Measurements from ENCODE around the gene BBOF1.

Gene BBOF1

DNA sequence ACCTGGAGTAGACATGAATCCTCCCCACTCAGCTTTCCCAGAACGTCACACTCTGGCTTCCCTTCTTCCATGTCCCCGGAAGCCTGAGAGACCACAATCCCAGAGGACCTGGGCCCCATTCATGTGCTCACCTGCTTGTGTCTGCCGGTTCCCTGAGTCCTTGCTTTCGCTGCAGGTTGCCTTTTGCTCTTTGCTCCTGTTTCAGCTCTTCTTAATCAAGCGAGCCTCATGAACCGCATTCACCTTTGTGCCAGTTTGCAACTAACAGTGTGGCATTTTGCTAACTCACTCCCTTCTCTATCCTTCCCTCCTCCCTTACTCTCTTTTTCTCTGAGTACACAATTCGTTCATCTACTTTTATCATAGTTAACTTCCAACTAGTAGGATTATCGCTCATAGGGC is 23.2 kb upstream of the BBOF1 start:
- Histone ChIP-seq H2BK120ac (ENCODE audit: low read depth, low read length) (no peak overlapping the region), H3K9ac (ENCODE audit: low read length) (no peak overlapping the region), H3K23ac (ENCODE audit: low read length in 2 of 2) (no peak overlapping the region), H3K79me1 (replicated peaks; ENCODE audit: low read length, poor library complexity, severe bottlenecking) (peaks cover 4% of the 10 kb centered on the region), H4K8ac (ENCODE audit: low read length) (peak overlapping the region; percentile 12), H2AK5ac (ENCODE audit: low read length, severe bottlenecking) (peak overlapping the region; percentile 94), H3K18ac (ENCODE audit: low read depth in 1 of 2, low read length in 2 of 2) (no peak overlapping the region), H3K4me1 (ENCODE audit: control insufficient read depth, insufficient read depth, low read depth, low read length) (peaks cover 9% of the 10 kb centered on the region), H2BK12ac (ENCODE audit: low read length in 2 of 2) (no peak overlapping the region), H4K91ac (ENCODE audit: low read length) (no peak overlapping the region), H3K4ac (ENCODE audit: low read depth in 1 of 2, low read length in 2 of 2) (no peak overlapping the region), H2BK5ac (ENCODE audit: low read depth, low read length, poor library complexity, severe bottlenecking) (no peak overlapping the region), H3K4me3 (ENCODE audit: insufficient read depth in 1 of 2, low read depth in 1 of 2, low read length in 2 of 2) (no peak overlapping the region), H3K36me3 (ENCODE audit: control insufficient read depth in 1 of 2, insufficient read depth in 2 of 2, low read depth in 1 of 2, low read length in 2 of 2) (peaks cover 6 to 22% of the 10 kb centered on the region in 2 experiments), H3K14ac (ENCODE audit: low read length in 2 of 2) (no peak overlapping the region), H2AFZ (ENCODE audit: low read depth, low read length) (no peak overlapping the region), H3K4me2 (ENCODE audit: low read length, poor library complexity, severe bottlenecking) (no peak overlapping the region), H3K27me3 (ENCODE audit: control insufficient read depth in 1 of 2, insufficient read depth in 1 of 2, low read length in 2 of 2) (no peaks in the 10 kb centered on the region), H2BK15ac (ENCODE audit: low read depth, poor library complexity, severe bottlenecking) (no peak overlapping the region), H3K9me3 (ENCODE audit: control insufficient read depth, low read length) (no peaks in the 10 kb centered on the region), H3K27ac (ENCODE audit: low read length, poor library complexity, severe bottlenecking) (no peak overlapping the region)
- WGBS: 96% methylated on average over 8 of the region's 8 CpGs
- no peak for DNase-seq

DNA sequence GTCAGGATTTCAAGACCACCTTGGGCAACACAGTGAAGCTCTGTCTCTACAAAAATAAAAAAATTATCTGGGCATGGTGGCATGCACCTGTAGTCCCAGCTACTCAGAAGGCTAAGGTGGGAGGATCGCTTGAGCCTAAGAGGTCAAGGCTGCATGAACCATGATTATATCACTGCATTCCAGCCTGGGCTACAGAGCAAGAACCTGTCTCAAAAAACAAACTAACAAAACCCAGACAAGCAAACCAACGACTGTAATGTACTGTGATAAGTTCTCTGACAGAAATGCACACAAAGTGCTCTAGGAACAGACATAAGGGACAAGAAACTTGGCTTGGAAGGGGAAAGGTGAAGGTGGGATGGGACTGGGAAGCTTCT is 22.4 kb upstream of the BBOF1 start:
- no peak for DNase-seq
- H3K79me1 ChIP-seq (replicated peaks; ENCODE audit: low read length, poor library complexity, severe bottlenecking): peaks cover 4% of the 10 kb centered on the region
- no peak overlapping the region for H4K91ac ChIP-seq (ENCODE audit: low read length)
- H3K18ac ChIP-seq (ENCODE audit: low read depth in 1 of 2, low read length in 2 of 2): no peak overlapping the region
- H3K23ac ChIP-seq (ENCODE audit: low read length in 2 of 2): no peak overlapping the region
- 88% methylated on average over 2 of the region's 2 CpGs for WGBS
- no peak overlapping the region for H4K8ac ChIP-seq (ENCODE audit: low read length)
- H3K14ac ChIP-seq (ENCODE audit: low read length in 2 of 2): no peak overlapping the region
- H3K4me1 ChIP-seq (ENCODE audit: control insufficient read depth, insufficient read depth, low read depth, low read length): peaks cover 6% of the 10 kb centered on the region
- no peak overlapping the region for H2BK120ac ChIP-seq (ENCODE audit: low read depth, low read length)
- H3K4ac ChIP-seq (ENCODE audit: low read depth in 1 of 2, low read length in 2 of 2): no peak overlapping the region
- no peak overlapping the region for H3K4me3 ChIP-seq (ENCODE audit: insufficient read depth in 1 of 2, low read depth in 1 of 2, low read length in 2 of 2)
- no peak overlapping the region for H3K9ac ChIP-seq (ENCODE audit: low read length)
- H3K9me3 ChIP-seq (ENCODE audit: control insufficient read depth, low read length): no peaks in the 10 kb centered on the region
- no peak overlapping the region for H2BK12ac ChIP-seq (ENCODE audit: low read length in 2 of 2)
- peak overlapping the region; percentile 46 for H2BK5ac ChIP-seq (ENCODE audit: low read depth, low read length, poor library complexity, severe bottlenecking)
- no peak overlapping the region for H2BK15ac ChIP-seq (ENCODE audit: low read depth, poor library complexity, severe bottlenecking)
- peak overlapping the region; percentile 68 for H2AK5ac ChIP-seq (ENCODE audit: low read length, severe bottlenecking)
- no peak overlapping the region for H3K4me2 ChIP-seq (ENCODE audit: low read length, poor library complexity, severe bottlenecking)
- no peaks in the 10 kb centered on the region for H3K27me3 ChIP-seq (ENCODE audit: control insufficient read depth in 1 of 2, insufficient read depth in 1 of 2, low read length in 2 of 2)
- peaks cover 6 to 22% of the 10 kb centered on the region in 2 experiments for H3K36me3 ChIP-seq (ENCODE audit: control insufficient read depth in 1 of 2, insufficient read depth in 2 of 2, low read depth in 1 of 2, low read length in 2 of 2)
- H3K27ac ChIP-seq (ENCODE audit: low read length, poor library complexity, severe bottlenecking): peak overlapping the region; percentile 93
- no peak overlapping the region for H2AFZ ChIP-seq (ENCODE audit: low read depth, low read length)

DNA sequence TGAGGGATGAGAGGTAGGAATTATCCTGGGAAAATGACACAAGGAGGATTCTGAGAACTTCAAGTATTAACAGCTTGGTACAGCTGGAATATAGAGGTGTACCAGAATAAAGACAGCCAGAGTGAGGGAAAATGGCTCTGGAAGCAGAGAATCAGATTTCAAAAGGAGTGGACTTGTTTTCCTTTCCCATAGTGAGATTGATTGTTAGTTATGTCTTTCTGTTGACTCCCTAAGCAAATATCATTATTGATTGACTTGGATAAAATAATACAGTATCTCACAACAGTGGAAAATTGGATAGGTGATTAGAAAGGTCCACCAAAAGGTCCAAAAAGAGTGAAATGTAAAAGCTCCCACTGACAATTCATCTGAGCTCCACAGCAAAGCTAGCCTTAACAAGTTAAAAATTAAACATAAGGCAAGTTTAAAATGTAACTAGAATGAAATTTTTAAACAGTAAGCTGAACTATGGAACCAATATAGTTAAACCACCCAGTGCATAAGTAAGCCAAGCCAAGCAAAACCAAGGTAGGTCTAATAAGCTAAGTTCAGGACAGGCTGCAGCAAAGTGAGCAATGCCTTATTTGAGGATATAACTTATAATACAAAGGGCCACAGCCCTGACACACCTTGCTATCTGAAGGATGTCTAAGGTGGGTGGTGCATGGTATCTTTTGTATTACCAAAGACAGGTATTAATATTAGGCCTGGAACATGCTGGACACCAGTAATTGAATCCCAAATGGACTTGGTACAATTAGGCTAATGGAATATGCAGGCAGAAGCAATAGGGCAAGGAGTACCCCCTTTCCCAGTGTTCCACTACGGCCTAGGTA is 21.8 kb upstream of the BBOF1 start:
- no peak overlapping the region for H2BK15ac ChIP-seq (ENCODE audit: low read depth, poor library complexity, severe bottlenecking)
- no peak overlapping the region for H3K4me2 ChIP-seq (ENCODE audit: low read length, poor library complexity, severe bottlenecking)
- no peak overlapping the region for H3K4ac ChIP-seq (ENCODE audit: low read depth in 1 of 2, low read length in 2 of 2)
- peak overlapping the region; percentile 5 for H2AK5ac ChIP-seq (ENCODE audit: low read length, severe bottlenecking)
- peak overlapping the region; percentile 46 for H2BK5ac ChIP-seq (ENCODE audit: low read depth, low read length, poor library complexity, severe bottlenecking)
- H3K9me3 ChIP-seq (ENCODE audit: control insufficient read depth, low read length): no peaks in the 10 kb centered on the region
- H2AFZ ChIP-seq (ENCODE audit: low read depth, low read length): no peak overlapping the region
- no peak overlapping the region for H2BK12ac ChIP-seq (ENCODE audit: low read length in 2 of 2)
- DNase-seq: no peak
- H3K4me1 ChIP-seq (ENCODE audit: control insufficient read depth, insufficient read depth, low read depth, low read length): peaks cover 6% of the 10 kb centered on the region
- H3K79me1 ChIP-seq (replicated peaks; ENCODE audit: low read length, poor library complexity, severe bottlenecking): peaks cover 4% of the 10 kb centered on the region
- H3K4me3 ChIP-seq (ENCODE audit: insufficient read depth in 1 of 2, low read depth in 1 of 2, low read length in 2 of 2): no peak overlapping the region
- H3K18ac ChIP-seq (ENCODE audit: low read depth in 1 of 2, low read length in 2 of 2): no peak overlapping the region
- no peak overlapping the region for H3K9ac ChIP-seq (ENCODE audit: low read length)
- H3K23ac ChIP-seq (ENCODE audit: low read length in 2 of 2): no peak overlapping the region
- no peak overlapping the region for H2BK120ac ChIP-seq (ENCODE audit: low read depth, low read length)
- H3K27ac ChIP-seq (ENCODE audit: low read length, poor library complexity, severe bottlenecking): peak overlapping the region; percentile 93
- no peak overlapping the region for H3K14ac ChIP-seq (ENCODE audit: low read length in 2 of 2)
- no peaks in the 10 kb centered on the region for H3K27me3 ChIP-seq (ENCODE audit: control insufficient read depth in 1 of 2, insufficient read depth in 1 of 2, low read length in 2 of 2)
- peaks cover 6 to 22% of the 10 kb centered on the region in 2 experiments for H3K36me3 ChIP-seq (ENCODE audit: control insufficient read depth in 1 of 2, insufficient read depth in 2 of 2, low read depth in 1 of 2, low read length in 2 of 2)
- WGBS: 100% methylated on average over 1 of the region's 1 CpG
- no peak overlapping the region for H4K8ac ChIP-seq (ENCODE audit: low read length)
- H4K91ac ChIP-seq (ENCODE audit: low read length): no peak overlapping the region

DNA sequence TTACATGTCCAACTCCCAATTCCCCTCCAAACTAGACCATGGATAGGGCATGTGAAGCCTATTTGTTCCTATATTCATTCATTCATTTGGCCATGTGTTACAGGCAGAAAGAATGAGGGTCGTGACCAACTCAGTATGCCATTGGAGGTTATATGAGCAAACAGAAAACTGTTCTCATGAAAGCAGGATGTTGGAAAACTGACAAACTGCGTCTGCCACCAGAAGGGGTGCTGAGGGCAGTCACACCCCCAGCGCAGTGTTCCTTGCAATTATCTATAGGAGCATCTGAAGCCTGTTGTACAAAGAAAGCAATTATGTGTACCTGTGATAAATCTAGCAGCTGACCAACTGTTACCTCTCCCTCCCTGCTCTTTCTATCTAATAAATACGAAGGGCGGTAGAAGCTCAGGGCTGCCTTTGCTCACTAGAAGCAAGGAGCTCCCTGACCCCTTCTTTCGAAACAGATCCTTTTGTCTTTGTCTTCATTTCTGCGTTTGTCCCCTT is 21.2 kb upstream of the BBOF1 start:
- Histone ChIP-seq H3K14ac (ENCODE audit: low read length in 2 of 2) (no peak overlapping the region), H3K23ac (ENCODE audit: low read length in 2 of 2) (no peak overlapping the region), H4K91ac (ENCODE audit: low read length) (no peak overlapping the region), H2AFZ (ENCODE audit: low read depth, low read length) (no peak overlapping the region), H3K18ac (ENCODE audit: low read depth in 1 of 2, low read length in 2 of 2) (no peak overlapping the region), H3K79me1 (replicated peaks; ENCODE audit: low read length, poor library complexity, severe bottlenecking) (peaks cover 4% of the 10 kb centered on the region), H2BK12ac (ENCODE audit: low read length in 2 of 2) (no peak overlapping the region), H4K8ac (ENCODE audit: low read length) (no peak overlapping the region), H2AK5ac (ENCODE audit: low read length, severe bottlenecking) (peak overlapping the region; percentile 23), H3K4me3 (ENCODE audit: insufficient read depth in 1 of 2, low read depth in 1 of 2, low read length in 2 of 2) (no peak overlapping the region), H3K36me3 (ENCODE audit: control insufficient read depth in 1 of 2, insufficient read depth in 2 of 2, low read depth in 1 of 2, low read length in 2 of 2) (peaks cover 3 to 22% of the 10 kb centered on the region in 2 experiments), H2BK15ac (ENCODE audit: low read depth, poor library complexity, severe bottlenecking) (no peak overlapping the region), H3K4me1 (ENCODE audit: control insufficient read depth, insufficient read depth, low read depth, low read length) (peaks cover 6% of the 10 kb centered on the region), H3K9me3 (ENCODE audit: control insufficient read depth, low read length) (no peaks in the 10 kb centered on the region), H2BK5ac (ENCODE audit: low read depth, low read length, poor library complexity, severe bottlenecking) (no peak overlapping the region), H3K27me3 (ENCODE audit: control insufficient read depth in 1 of 2, insufficient read depth in 1 of 2, low read length in 2 of 2) (no peaks in the 10 kb centered on the region), H3K4me2 (ENCODE audit: low read length, poor library complexity, severe bottlenecking) (no peak overlapping the region), H3K4ac (ENCODE audit: low read depth in 1 of 2, low read length in 2 of 2) (no peak overlapping the region), H2BK120ac (ENCODE audit: low read depth, low read length) (no peak overlapping the region), H3K9ac (ENCODE audit: low read length) (no peak overlapping the region), H3K27ac (ENCODE audit: low read length, poor library complexity, severe bottlenecking) (peak overlapping the region; percentile 44)
- WGBS: 95% methylated on average over 7 of the region's 7 CpGs
- no peak for DNase-seq

All from mesenchymal stem cell (in vitro differentiated cells and primary cell).